DOHH2 (cell line): ENCODE results near the gene RAC2.
A peak's percentile ranks its signal among the peaks of the same experiment; 100 is the strongest.

Source experiments
- H3F3A ChIP-seq: fragments of 200-600 bp; sonication (generic), shearing (Covaris generic); 2 replicates; pipeline ENCODE4 v1.6.0; 2016; ENCODE audit warnings: antibody characterized with exemption, mild to moderate bottlenecking; ENCODE audit not compliant: control insufficient read depth, insufficient read depth
- H3K27ac ChIP-seq: fragments of 200-600 bp; sonication (generic); 2 replicates; pipeline ENCODE4 v1.5.1; 2014; ENCODE audit warnings: low read depth, mild to moderate bottlenecking, low read length, moderate library complexity
- H3K27me3 ChIP-seq: fragments of 200-600 bp; sonication (generic); 2 replicates; pipeline ENCODE4 v1.6.1; 2014; ENCODE audit warnings: mild to moderate bottlenecking, low read length, mixed read lengths; ENCODE audit not compliant: control insufficient read depth
- H3K36me3 ChIP-seq: fragments of 200-600 bp; sonication (generic); 2 replicates; pipeline ENCODE4 v1.6.1; 2014; ENCODE audit warnings: mild to moderate bottlenecking, low read length, moderate library complexity, mixed read lengths; ENCODE audit not compliant: control insufficient read depth
- H3K4me1 ChIP-seq: fragments of 200-600 bp; sonication (generic); 2 replicates; pipeline ENCODE4 v1.6.1; 2014; ENCODE audit warnings: mild to moderate bottlenecking, low read length, mixed read lengths; ENCODE audit not compliant: control insufficient read depth
- H3K4me2 ChIP-seq: fragments of 200-600 bp; sonication (generic); 2 replicates; pipeline ENCODE4 v1.6.0; 2014; ENCODE audit warnings: mild to moderate bottlenecking, low read length, moderate library complexity
- H3K4me3 ChIP-seq: fragments of 200-600 bp; sonication (generic); 2 replicates; pipeline ENCODE4 v1.5.1; 2014; ENCODE audit warnings: mild to moderate bottlenecking, low read length, mixed read lengths
- H3K79me2 ChIP-seq: fragments of 200-600 bp; sonication (generic); 2 replicates; pipeline ENCODE4 v1.6.1; 2014; ENCODE audit warnings: mild to moderate bottlenecking, low read length, mixed read lengths; ENCODE audit not compliant: control insufficient read depth
- H3K9me2 ChIP-seq: fragments of 200-600 bp; sonication (generic); replicated peaks from 2 replicates; pipeline ENCODE4 v1.6.1; 2014; ENCODE audit warnings: mild to moderate bottlenecking, low read length, mixed read lengths; ENCODE audit not compliant: control insufficient read depth
- H3K9me3 ChIP-seq: fragments of 200-600 bp; sonication (generic); 2 replicates; pipeline ENCODE4 v1.6.1; 2014; ENCODE audit warnings: antibody characterized with exemption, low read length, mixed read lengths; ENCODE audit not compliant: control insufficient read depth, insufficient read depth
- H4K20me1 ChIP-seq: fragments of 200-600 bp; sonication (generic); 2 replicates; pipeline ENCODE4 v1.6.0; 2014; ENCODE audit warnings: low read depth, mild to moderate bottlenecking, antibody characterized with exemption, low read length, moderate library complexity; ENCODE audit not compliant: control insufficient read depth, insufficient read depth
- EZH2phosphoT487 ChIP-seq: fragments of 200-600 bp; sonication (generic); IDR thresholded peaks from 2 replicates; pipeline ENCODE4 v1.6.1; 2017; ENCODE audit warnings: borderline replicate concordance, mild to moderate bottlenecking, antibody characterized with exemption, low read length, moderate library complexity, mixed read lengths
- TF ChIP-seq, protein P1 (sequence below): fragments of 200-600 bp; sonication (generic); IDR thresholded peaks from one replicate; pipeline ENCODE4 v1.5.1; 2014; ENCODE audit warnings: antibody characterized with exemption, mild to moderate bottlenecking, low read depth, low read length; ENCODE audit not compliant: poor library complexity, severe bottlenecking

The RAC2 gene

DNA sequence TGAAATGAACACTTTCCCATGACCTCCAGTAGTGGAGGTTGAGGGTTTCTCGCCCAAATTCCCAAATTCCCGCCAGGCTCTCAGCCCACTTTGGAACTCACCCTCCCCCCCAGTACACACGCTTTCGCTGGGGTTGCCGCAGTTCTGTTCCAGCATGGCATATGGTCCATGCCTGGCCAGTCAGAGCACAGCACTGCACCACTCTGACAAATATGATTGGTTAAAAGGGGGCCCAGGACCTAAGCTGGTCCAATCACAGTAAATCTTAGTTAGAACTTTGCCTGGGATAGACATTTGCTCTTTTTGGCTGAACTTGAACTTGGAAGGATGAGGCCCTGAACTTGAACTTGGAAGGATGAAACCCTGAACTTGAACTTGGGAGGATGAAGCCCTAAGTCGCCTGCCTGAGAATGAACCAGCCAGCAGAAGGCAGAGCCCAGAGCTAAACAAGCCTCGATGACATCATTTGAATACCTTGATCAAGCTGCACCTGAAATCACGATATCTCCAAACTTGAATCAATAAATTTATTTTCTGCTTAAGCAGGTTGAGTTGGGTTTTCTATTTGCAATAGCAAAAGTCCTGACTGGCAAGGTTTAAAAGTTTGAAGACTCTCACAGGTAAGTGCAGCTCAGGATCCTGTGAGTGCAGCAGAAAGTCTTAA is 19.2 kb downstream of the RAC2 start:
- Histone ChIP-seq H3K36me3 (peaks cover 58% of the 10 kb centered on the region), H4K20me1 (no peaks in the 10 kb centered on the region), H3K4me2 (no peak overlapping the region), H3K4me3 (no peak overlapping the region), H3K4me1 (peaks cover 52% of the 10 kb centered on the region), H3K27me3 (no peaks in the 10 kb centered on the region), H3K9me3 (no peaks in the 10 kb centered on the region), H3K79me2 (peaks cover 23% of the 10 kb centered on the region), H3K27ac (no peak overlapping the region), H3K9me2 (no peaks in the 10 kb centered on the region), H3F3A (no peaks in the 10 kb centered on the region)
- TF ChIP-seq, protein P1, sequence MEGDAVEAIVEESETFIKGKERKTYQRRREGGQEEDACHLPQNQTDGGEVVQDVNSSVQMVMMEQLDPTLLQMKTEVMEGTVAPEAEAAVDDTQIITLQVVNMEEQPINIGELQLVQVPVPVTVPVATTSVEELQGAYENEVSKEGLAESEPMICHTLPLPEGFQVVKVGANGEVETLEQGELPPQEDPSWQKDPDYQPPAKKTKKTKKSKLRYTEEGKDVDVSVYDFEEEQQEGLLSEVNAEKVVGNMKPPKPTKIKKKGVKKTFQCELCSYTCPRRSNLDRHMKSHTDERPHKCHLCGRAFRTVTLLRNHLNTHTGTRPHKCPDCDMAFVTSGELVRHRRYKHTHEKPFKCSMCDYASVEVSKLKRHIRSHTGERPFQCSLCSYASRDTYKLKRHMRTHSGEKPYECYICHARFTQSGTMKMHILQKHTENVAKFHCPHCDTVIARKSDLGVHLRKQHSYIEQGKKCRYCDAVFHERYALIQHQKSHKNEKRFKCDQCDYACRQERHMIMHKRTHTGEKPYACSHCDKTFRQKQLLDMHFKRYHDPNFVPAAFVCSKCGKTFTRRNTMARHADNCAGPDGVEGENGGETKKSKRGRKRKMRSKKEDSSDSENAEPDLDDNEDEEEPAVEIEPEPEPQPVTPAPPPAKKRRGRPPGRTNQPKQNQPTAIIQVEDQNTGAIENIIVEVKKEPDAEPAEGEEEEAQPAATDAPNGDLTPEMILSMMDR = no peak
- TF ChIP-seq EZH2phosphoT487 = no peak

DNA sequence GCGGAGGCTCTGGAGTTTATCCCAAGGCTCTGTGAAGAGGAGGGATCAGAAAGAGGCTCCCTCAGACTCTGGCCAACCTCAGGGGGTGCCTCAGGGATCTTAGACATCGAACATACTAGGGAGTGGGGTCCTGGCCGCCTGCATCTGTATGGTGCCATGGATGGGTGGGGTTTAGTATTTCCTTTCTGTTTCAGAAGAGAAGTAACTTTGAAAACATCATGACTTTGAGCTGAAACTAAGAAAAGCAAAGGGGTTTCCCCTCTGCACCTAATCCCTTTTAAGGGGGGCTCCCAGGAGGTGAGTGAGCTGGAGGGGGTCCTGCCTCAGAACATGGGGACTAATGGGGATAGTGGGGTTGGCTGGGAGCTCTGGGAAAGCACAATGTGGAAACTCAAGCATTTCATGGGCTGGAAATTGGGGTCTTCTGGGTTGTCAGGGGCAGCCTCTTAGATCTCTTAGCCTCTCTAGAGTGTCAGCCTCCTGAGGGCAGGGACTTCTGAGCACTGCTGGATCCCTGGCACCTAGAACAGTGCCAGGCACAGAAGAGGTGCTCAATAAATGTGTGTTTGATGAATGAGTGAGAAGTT is 20.0 kb downstream of the RAC2 start:
- Histone ChIP-seq H3K4me1 (peaks cover 52% of the 10 kb centered on the region), H3K4me3 (no peak overlapping the region), H3K27me3 (no peaks in the 10 kb centered on the region), H3K27ac (no peak overlapping the region; the same call in 1 of the 2 replicates), H4K20me1 (no peaks in the 10 kb centered on the region), H3K9me3 (no peaks in the 10 kb centered on the region), H3K9me2 (no peaks in the 10 kb centered on the region), H3K36me3 (peaks cover 50% of the 10 kb centered on the region), H3K4me2 (no peak overlapping the region), H3K79me2 (peaks cover 15% of the 10 kb centered on the region), H3F3A (peaks cover 4% of the 10 kb centered on the region; the same call in 1 of the 2 replicates)
- TF ChIP-seq, protein P1 = no peak

DNA sequence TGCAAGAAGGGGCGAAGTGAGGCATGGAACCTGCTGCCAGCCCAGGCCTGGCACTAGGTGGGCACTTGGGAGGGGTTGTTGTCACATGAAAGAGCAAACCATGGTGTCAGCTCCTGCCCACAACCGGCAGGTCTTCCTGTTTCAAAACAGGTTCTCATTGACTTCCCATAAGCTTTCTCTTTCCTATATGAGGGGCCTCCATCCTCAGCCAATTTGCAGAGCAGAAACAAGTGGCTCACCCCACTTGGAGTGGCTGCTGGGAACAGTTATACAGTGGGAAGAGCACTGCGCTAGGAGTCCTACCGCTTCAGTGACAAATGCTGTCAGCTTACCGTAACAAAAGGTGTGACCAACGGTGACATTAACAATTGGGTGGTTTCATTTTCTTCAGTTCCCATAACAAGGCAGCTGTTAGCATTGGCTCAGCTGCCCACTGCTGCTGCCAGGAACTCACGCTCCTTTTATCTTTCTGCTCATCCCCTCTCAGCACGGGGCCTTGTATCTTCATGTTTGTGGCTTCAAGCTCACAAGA is 21.6 kb downstream of the RAC2 start:
- no peak for TF ChIP-seq EZH2phosphoT487
- TF ChIP-seq, protein P1 = no peak
- H3K36me3 ChIP-seq = peaks cover 34% of the 10 kb centered on the region
- H3K9me2 ChIP-seq = no peaks in the 10 kb centered on the region
- peaks cover 58% of the 10 kb centered on the region for H3K4me1 ChIP-seq
- H3K79me2 ChIP-seq = no peaks in the 10 kb centered on the region
- no peaks in the 10 kb centered on the region for H4K20me1 ChIP-seq
- H3K27me3 ChIP-seq = no peaks in the 10 kb centered on the region
- H3K4me2 ChIP-seq = no peak overlapping the region
- H3F3A ChIP-seq = peaks cover 11% of the 10 kb centered on the region
- H3K27ac ChIP-seq = 0 out of 2 replicates have a peak overlapping the region, but pooled peaks have one; percentile 11
- no peaks in the 10 kb centered on the region for H3K9me3 ChIP-seq
- H3K4me3 ChIP-seq = no peak overlapping the region
